Measurements from ENCODE around the gene NUDT8.
"Not testable (repeated sequence)": the region's sequence is repeated elsewhere in the genome, so short reads cannot be mapped to it uniquely, and the experiment has no call there.

Gene NUDT8

DNA sequence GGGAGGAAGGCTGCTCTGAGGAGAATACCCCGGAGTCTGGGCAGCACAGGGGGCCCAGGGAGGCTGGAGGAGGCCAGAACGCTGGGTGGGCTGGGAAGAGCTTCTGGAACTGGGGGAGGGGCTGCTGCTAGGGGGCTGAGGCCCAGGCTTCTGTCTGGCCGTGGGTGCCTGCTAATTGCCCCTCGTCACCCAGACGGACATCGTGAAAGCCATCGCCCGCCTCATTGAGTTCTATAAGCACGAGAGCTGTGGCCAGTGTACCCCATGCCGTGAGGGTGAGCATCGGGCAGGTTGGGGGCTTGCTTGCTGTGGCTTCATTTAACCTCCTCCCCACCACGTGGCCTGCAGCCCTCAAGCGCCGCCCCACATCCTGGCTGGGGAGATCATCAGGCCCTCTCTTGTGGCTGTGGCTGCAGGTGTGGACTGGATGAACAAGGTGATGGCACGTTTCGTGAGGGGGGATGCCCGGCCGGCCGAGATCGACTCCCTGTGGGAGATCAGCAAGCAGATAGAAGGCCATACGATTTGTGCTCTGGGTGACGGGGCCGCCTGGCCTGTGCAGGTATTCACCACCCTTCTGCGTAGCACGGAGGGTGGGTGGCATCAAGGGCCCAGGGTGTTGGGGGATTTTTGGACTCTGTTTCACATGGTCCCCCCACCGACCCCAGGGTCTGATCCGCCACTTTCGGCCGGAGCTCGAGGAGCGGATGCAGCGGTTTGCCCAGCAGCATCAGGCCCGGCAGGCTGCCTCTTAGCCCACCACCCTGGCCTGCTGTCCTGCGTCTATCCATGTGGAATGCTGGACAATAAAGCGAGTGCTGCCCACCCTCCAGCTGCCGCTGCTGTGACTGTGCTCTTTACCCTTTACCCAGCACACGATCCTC lies 17.8 kb downstream of the NUDT8 start:
- DNase-seq (ENCODE audit: low spot score), result no peak

DNA sequence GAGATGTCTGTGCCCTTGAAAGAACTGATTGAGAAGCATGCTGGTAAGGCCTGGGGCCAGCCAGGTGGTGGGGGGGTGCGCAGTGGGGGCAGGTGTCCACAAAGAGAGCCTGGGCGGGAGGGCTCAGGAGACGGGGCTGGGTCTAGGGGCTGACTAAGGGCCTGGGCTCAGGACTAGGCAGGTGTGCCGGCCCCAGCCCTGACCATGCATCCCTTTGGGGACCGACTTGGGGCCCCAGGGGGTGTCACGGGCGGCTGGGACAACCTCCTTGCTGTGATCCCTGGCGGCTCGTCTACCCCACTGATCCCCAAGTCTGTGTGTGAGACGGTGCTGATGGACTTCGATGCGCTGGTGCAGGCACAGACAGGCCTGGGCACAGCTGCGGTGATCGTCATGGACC lies 18.6 kb downstream of the NUDT8 start:
- no peak for DNase-seq (ENCODE audit: low spot score)

DNA sequence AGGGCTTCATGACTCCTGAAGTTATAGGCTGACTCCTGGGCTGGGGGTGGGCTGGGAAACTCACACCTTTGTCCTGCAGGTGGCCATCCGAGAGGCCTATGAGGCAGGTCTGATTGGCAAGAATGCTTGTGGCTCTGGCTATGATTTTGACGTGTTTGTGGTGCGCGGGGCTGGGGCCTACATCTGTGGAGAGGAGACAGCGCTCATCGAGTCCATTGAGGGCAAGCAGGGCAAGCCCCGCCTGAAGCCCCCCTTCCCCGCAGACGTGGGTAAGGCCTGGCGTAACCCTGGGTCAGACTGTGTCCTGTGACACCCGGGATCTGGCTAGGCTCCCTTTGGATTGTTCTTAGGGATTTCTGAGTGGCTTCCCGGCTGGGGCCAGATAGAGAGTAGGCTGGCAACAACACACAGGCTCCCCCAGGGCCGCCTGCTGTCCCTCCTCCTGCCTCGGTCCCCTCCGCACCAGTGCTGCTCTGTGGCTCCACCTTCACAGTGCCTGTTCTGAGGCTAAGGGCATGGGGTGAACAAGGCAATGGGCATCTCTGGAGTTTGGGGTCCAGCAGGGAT lies 19.4 kb downstream of the NUDT8 start:
- no peak for DNase-seq (ENCODE audit: low spot score)

DNA sequence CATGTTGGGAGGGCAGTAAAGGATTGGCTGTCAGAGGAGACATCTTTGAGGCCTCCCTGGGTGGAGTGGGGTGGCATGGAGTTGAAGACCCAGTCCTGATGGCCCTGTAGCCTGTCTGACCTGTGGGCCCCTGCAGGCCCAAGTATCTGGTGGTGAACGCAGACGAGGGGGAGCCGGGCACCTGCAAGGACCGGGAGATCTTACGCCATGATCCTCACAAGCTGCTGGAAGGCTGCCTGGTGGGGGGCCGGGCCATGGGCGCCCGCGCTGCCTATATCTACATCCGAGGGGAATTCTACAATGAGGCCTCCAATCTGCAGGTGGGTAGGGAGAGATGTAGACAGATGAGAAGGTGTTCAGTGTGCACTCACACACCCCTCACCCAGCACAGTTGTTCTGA lies 20.4 kb downstream of the NUDT8 start:
- no peak for DNase-seq (ENCODE audit: low spot score)

- no peak for DNase-seq (ENCODE audit: low spot score)
Measured at GRCh38 chr11:67608486-67608885, 21.3 kb downstream of the NUDT8 start.

DNA sequence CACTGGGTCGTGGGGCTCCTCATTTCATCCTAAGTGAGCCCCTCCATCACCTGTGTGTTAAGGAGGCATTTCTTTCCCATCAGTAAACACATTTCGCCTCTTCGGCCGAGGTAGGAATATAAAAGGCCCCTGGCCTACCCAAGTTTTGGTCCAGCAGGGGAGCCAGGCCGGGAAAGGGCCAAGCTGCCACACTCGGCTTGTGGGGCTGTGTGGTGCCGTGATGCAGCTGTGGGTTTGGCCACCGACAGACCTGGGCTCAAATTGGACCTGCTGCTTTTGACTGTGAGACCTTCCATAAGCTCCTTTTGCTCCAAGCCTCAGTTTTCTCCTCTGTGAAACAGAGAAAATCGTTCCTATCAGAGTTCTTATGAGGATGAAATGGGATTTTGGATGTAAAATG lies 22.2 kb downstream of the NUDT8 start:
- no peak for DNase-seq (ENCODE audit: low spot score)

DNA sequence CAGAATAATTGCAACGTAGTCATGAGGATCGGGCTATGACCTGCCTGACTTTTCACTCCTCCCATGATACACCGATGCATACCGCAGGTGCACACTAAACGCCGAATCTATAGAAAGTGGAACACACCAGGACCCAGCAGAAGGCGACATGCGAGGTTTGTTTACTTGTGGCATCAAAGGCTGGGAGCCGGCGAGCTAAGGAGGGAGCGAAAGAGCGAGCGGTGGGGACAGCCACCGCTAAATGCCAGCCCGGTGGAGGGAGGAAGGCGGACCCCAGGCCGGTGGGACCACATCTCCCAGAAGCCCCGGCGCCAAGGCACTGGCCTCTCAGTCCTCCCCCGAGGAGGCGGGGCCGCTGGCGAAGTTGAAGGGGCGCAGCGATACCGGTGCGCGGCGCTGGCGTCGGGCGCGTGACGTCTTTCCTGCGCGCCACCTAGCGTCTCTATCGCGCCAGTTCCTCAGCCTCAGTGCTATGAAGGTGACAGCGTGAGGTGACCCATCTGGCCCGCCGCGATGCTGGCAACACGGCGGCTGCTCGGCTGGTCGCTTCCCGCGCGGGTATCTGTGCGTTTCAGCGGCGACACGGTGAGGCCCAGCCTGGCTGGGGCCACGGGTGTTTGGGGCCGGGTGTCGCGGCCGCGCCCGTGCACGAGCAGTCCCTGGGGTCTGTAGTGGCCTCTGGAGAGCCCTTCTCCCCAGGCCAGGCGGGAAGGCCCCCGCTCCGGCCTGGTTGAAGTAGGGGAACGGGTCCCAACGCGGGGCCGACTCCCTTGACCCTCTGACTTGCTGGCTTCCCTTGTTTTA lies 23.0 kb downstream of the NUDT8 start, which contains the start of gene NDUFV1:
Gene NDUFV1, plus strand, starts transcription at position 445 of the 804 bp plus-strand sequence. Its CDS starts 69 bp downstream, at position 514.
- DNase-seq (ENCODE audit: low spot score), result peak; percentile 97

DNA sequence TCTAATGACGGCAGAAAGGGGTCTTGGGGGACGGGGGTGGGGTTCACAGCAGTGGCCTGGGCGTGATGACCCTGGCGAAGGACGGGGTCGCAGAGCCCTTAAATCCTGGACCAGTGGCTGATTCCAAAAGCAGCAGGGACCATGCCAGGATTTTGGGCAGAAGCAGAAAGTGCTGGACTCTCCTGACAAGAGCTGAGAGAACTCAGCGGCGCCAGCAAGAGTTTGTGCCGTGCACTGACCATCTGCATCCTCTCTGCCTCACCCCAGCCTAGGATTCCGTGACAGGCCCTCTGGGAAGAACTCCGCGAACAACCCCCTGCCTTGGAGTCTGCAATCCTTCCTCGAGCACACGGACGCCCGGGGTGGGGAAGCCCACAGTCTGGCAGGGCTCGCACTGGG lies 23.6 kb downstream of the NUDT8 start:
- peak; percentile 49 for DNase-seq (ENCODE audit: low spot score)

GRCh38 chr11:67605231-67606011 lies 24.3 kb downstream of the NUDT8 start:
- DNase-seq (ENCODE audit: low spot score), result peak; percentile 85

DNA sequence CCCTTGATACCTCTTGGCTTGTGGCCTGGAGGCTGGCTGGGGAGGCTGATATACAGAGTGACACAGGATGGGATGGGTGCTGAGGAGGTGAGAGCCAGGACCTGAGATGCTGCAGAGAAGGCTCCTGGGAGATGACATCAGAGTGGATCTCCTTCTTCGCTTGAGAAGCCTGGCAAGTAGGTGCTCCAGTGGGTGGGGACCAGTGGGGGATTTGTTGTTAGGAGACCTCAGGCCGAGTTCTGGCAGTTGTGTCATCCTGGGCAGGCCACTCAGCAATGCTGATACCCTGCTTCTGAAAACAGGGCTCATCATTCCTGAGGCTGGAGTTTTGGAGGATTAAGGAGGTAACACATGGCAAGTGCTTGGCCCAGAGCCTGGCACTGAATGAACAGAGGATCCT lies 24.9 kb downstream of the NUDT8 start:
- DNase-seq (ENCODE audit: low spot score), result peak; percentile 47

- not testable (repeated sequence) for DNase-seq (ENCODE audit: low spot score)
Measured at GRCh38 chr11:67604119-67604518, 25.6 kb downstream of the NUDT8 start.

DNA sequence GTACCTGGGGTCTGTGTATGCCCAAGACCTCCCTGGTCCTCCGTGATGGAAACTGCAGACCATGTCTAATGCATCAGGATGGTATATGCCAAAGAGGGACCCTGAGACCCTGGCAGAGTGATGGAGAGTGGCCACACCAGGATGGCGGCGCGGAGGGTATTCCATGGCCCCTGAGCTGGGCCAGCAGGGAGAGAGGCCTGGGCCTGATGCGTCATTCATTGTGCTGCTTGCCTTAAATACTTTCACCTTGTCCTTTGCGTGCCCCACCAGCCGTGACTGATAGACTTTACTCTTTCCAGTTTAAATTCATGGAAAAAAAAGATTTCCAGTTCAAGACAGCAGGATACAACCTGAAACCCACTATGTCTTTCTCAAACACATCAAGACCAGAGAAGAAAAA lies 28.6 kb downstream of the NUDT8 start:
- DNase-seq (ENCODE audit: low spot score), result no peak

DNA sequence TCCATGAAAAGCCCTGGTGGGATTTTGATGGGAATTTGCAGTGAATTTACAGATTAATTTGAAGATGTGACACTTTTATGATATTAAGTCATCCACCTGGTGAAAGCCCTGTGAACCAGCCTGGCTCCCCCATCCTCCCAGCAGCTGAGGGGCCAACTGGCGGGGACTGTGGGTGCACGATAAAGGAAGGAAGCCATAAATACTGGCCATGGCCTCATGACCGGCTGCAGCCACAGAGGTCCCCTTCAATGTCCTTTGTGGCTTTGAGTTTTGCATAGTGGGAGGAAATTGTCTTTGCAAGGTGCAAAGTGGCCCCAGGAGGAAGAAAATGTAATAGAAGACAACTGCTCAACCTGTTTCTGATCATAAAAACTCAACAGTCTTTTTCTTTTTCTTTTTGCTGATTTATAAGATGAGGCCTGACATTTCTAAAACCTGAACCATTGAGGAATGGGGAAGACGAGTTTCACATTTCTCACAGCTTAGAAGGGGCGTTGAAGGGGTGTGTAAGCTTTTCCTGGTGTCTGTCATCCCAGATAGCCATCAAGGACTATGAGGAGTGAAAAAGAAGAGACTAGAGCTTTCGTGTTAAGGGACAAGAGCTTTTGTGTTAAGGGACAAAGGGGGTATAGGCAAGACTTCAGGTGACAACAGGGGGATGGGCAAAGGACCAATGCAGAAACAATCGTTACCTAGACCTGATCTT lies 29.3 kb downstream of the NUDT8 start:
- no peak for DNase-seq (ENCODE audit: low spot score)

DNA sequence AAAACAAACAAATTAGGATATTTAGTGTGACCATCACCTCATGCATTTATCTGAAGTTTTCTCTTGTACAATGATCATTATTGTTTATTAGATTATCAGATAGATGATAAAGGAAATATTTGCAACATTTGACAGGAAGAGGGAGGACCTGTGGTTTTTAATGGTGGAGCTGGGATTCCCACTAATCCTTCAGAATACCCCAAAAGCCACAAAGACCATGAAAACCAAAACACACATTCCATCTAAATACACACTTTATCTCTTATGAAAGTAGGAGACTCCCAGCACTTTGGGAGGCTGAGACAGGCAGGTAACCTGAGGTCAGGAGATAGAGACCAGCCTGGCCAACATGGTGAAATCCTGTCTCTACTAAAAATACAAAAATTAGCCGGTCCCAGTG lies 30.6 kb downstream of the NUDT8 start:
- no peak for DNase-seq (ENCODE audit: low spot score)

- not testable (repeated sequence) for DNase-seq (ENCODE audit: low spot score)
Measured at GRCh38 chr11:67597963-67598362, 31.8 kb downstream of the NUDT8 start.

- DNase-seq (ENCODE audit: low spot score), result not testable (repeated sequence)
Measured at GRCh38 chr11:67597458-67597857, 32.3 kb downstream of the NUDT8 start.

GRCh38 chr11:67596753-67597300 lies 32.9 kb downstream of the NUDT8 start:
- DNase-seq (ENCODE audit: low spot score), result no peak

DNA sequence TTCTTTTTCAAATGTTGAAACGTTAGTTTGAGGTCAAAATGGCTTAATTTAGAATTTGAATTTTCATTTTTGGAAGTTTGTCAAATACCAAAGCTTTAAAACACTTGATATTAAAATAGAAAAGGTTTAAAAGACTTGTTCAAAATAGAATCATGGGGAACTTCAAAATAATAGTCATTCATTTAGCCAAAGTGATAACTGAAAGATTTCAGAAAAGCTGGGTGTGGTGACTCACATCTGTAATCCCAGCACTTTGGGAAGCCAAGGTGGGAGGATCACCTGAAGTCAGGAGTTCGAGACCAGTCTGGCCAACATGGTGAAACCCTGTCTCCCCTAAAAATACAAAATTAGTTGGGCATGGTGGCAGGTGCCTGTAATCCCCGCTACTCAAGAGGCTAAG lies 35.3 kb downstream of the NUDT8 start:
- no peak for DNase-seq (ENCODE audit: low spot score)

DNA sequence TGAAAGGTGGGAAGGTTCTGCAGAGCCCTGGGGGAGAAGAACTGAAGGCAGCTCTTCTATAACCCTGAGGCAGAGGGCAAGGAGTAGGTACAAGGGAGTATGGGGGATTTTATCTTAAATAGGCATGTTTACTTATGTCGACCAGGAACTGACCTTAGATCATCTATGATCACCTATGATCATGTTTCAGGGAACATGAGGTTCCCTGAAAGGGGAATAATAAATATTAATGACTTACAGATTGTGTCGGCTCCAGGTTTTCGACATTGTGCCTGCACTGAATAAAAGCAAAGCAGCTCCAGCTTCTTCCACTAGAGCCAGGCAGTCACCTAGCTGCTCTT lies 36.2 kb downstream of the NUDT8 start:
- no peak for DNase-seq (ENCODE audit: low spot score)

- DNase-seq (ENCODE audit: low spot score), result no peak
Measured at GRCh38 chr11:67592880-67593564, 36.7 kb downstream of the NUDT8 start.

Measured in ecto neural progenitor cell (in vitro differentiated cells).